ENCODE measurements around the gene CCDC50. TPM values are rescaled to one million over a fixed set of nuclear protein-coding genes. Genes with fewer than 3 reads are reported as not detected.

Gene CCDC50
- total RNA-seq, 1 donor from 2014 or later, result 58.7 TPM

DNA sequence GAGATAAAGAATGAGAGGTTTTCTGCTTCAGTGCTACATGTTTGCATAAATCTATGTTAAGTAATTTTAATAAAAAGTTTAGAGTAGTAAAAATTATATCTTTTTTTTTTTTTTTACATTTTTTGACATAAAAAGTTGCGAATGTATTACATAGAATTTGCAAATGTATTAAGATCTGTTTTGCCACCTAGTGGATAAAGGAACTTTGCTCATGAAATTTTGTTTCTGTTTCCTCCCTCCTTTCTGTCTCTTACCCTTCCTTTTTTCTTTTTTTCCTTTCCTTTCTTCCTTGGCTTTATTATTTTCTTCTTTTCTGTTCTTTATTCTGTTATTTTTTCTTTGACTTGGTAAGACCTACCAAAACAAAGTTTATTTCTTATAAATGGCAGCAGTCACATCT lies 59.6 kb downstream of the CCDC50 start:
- Histone ChIP-seq H3K27me3 (no peaks in the 10 kb centered on the region), H3K9me3 (no peaks in the 10 kb centered on the region), H3K4me1 (no peaks in the 10 kb centered on the region), H3K27ac (no peak overlapping the region), H3K4me3 (no peak overlapping the region), H3K36me3 (peaks cover 0 to 32% of the 10 kb centered on the region in 2 donors)
- intact Hi-C loops (cut with DNase I), result no loop called here
- TF ChIP-seq POLR2AphosphoS5 (IDR thresholded peaks at IDR 0.05; ENCODE audit: insufficient read depth in 1 of 2, low read depth in 1 of 2) (no peak), POLR2A (IDR thresholded peaks at IDR 0.05) (no peak)
- TF ChIP-seq, protein P1, sequence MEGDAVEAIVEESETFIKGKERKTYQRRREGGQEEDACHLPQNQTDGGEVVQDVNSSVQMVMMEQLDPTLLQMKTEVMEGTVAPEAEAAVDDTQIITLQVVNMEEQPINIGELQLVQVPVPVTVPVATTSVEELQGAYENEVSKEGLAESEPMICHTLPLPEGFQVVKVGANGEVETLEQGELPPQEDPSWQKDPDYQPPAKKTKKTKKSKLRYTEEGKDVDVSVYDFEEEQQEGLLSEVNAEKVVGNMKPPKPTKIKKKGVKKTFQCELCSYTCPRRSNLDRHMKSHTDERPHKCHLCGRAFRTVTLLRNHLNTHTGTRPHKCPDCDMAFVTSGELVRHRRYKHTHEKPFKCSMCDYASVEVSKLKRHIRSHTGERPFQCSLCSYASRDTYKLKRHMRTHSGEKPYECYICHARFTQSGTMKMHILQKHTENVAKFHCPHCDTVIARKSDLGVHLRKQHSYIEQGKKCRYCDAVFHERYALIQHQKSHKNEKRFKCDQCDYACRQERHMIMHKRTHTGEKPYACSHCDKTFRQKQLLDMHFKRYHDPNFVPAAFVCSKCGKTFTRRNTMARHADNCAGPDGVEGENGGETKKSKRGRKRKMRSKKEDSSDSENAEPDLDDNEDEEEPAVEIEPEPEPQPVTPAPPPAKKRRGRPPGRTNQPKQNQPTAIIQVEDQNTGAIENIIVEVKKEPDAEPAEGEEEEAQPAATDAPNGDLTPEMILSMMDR (IDR thresholded peaks at IDR 0.05), result peak in 1 of 3 experiments; percentile 25
- DNase-seq (ENCODE audit: extremely low spot score in 2 of 2), result no peak

- peaks cover 0 to 32% of the 10 kb centered on the region in 2 donors for H3K36me3 ChIP-seq
- no peak overlapping the region for H3K27ac ChIP-seq
- H3K4me1 ChIP-seq, result no peaks in the 10 kb centered on the region
- DNase-seq (ENCODE audit: extremely low spot score in 2 of 2), result no peak
- H3K27me3 ChIP-seq, result no peaks in the 10 kb centered on the region
- intact Hi-C loops (cut with DNase I), result no loop called here
- TF ChIP-seq POLR2A (IDR thresholded peaks at IDR 0.05), result no peak
- no peak for TF ChIP-seq POLR2AphosphoS5 (IDR thresholded peaks at IDR 0.05; ENCODE audit: insufficient read depth in 1 of 2, low read depth in 1 of 2)
- TF ChIP-seq, protein P1 (IDR thresholded peaks at IDR 0.05), result no peak
- no peaks in the 10 kb centered on the region for H3K9me3 ChIP-seq
- no peak overlapping the region for H3K4me3 ChIP-seq
Measured at GRCh38 chr3:191390580-191390979, 61.4 kb downstream of the CCDC50 start.

DNA sequence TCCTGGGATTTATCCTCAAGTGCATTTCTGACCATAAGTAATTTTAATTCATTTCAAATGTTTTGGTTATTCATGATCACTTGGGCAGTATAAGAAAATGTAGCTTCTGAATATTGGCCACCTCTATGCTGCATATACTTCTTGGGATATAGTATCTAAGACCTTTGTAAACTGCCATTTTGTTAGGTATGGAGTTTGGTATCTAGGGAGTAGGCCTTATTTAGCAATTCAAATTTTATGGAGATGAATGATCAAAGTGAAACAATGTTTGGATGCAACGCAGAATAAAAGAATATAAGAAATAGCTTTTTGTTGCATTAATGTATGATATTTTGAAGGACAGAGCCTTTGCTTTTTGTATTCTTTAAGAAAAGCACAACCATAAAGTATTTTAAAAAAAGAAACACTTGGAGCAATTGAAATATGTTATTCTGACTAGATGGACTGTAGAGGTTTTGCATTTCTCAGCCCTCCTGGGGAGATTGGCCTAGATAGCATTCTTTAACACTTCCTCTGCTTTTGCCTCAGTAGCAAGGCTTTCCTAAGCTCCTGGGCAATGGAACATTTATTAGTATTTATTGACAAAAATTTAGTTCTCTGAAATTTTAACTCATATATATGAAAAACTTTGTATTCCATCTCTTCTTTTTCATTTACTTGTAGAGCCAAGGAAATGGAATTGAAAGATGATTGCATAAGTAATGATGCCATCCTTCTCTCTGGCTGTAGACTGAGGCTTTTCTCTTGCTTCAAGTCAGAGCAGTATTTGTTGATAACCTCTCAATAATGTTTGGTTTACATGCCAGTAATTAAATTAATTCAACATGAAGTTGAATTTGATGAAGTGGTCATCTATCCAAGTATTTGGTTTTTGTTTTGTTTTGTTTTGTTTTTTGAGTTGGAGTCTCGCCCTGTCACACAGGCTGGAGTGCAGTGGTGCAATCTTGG lies 62.9 kb downstream of the CCDC50 start:
- Histone ChIP-seq H3K4me3 (no peak overlapping the region), H3K27me3 (no peaks in the 10 kb centered on the region), H3K9me3 (no peaks in the 10 kb centered on the region), H3K27ac (no peak overlapping the region), H3K36me3 (peaks cover 0 to 32% of the 10 kb centered on the region in 2 donors), H3K4me1 (no peaks in the 10 kb centered on the region)
- no peak for DNase-seq (ENCODE audit: extremely low spot score in 2 of 2)
- intact Hi-C loops (cut with DNase I), result no loop called here
- TF ChIP-seq POLR2AphosphoS5 (IDR thresholded peaks at IDR 0.05; ENCODE audit: insufficient read depth in 1 of 2, low read depth in 1 of 2) (no peak), POLR2A (IDR thresholded peaks at IDR 0.05) (no peak)
- TF ChIP-seq, protein P1 (IDR thresholded peaks at IDR 0.05), result no peak

- intact Hi-C loops (cut with DNase I), result no loop called here
- peaks cover 0 to 32% of the 10 kb centered on the region in 2 donors for H3K36me3 ChIP-seq
- H3K4me3 ChIP-seq, result no peak overlapping the region
- H3K4me1 ChIP-seq, result no peaks in the 10 kb centered on the region
- H3K27me3 ChIP-seq, result no peaks in the 10 kb centered on the region
- H3K9me3 ChIP-seq, result no peaks in the 10 kb centered on the region
- DNase-seq (ENCODE audit: extremely low spot score in 2 of 2), result no peak
- TF ChIP-seq POLR2AphosphoS5 (IDR thresholded peaks at IDR 0.05; ENCODE audit: insufficient read depth in 1 of 2, low read depth in 1 of 2) (no peak), POLR2A (IDR thresholded peaks at IDR 0.05) (no peak)
- TF ChIP-seq, protein P1 (IDR thresholded peaks at IDR 0.05), result no peak
- no peak overlapping the region for H3K27ac ChIP-seq
Measured at GRCh38 chr3:191393146-191393545, 64.0 kb downstream of the CCDC50 start.

DNA sequence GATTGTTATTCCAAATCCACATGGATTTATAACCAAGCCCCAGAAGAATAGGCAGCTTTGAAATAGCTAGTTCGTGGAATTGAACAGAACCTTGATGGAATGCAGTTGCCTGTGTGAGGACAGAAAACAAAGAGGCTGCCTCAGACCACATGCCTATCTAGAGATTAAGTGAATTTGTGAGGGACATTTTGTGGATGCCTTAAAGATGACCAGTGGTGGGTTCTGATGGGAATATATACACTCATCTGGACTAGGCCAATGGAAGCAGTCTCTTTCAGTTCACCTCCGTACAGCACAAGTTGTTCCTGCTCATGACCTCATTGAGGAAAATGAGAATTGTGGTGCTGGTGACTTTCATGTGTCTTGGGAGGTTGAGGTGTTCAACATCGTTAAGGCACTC lies 68.6 kb downstream of the CCDC50 start:
- no peak overlapping the region for H3K4me3 ChIP-seq
- H3K4me1 ChIP-seq, result no peaks in the 10 kb centered on the region
- no peak for DNase-seq (ENCODE audit: extremely low spot score in 2 of 2)
- H3K36me3 ChIP-seq, result peaks cover 0 to 2% of the 10 kb centered on the region in 2 donors
- TF ChIP-seq, protein P1 (IDR thresholded peaks at IDR 0.05), result no peak
- TF ChIP-seq POLR2A (IDR thresholded peaks at IDR 0.05), result no peak
- TF ChIP-seq POLR2AphosphoS5 (IDR thresholded peaks at IDR 0.05; ENCODE audit: insufficient read depth in 1 of 2, low read depth in 1 of 2), result no peak
- no peak overlapping the region for H3K27ac ChIP-seq
- H3K27me3 ChIP-seq, result no peaks in the 10 kb centered on the region
- no peaks in the 10 kb centered on the region for H3K9me3 ChIP-seq
- intact Hi-C loops (cut with DNase I), result no loop called here
